Limb (tissue), 2 donors: ENCODE results near the gene ALS2CL.
A peak's percentile ranks its signal among the peaks of the same experiment; 100 is the strongest.

ENCODE experiments used
- DNase-seq, 2 donors: peaks; one replicate each; pipeline ENCODE4 v3.0.0-alpha.2; 2016; ENCODE audit errors: extremely low spot score in 2 of 2

Gene ALS2CL

GRCh38 chr3:46703013-46703520 is 9.6 kb upstream of the ALS2CL start:
- no peak for DNase-seq

- no peak for DNase-seq
Measured at GRCh38 chr3:46702246-46703012, 8.9 kb upstream of the ALS2CL start.

- peak in 1 of 2 donors; percentile 66 for DNase-seq
Measured at GRCh38 chr3:46701181-46701939, 7.9 kb upstream of the ALS2CL start, which contains the start of gene TMIE. Gene TMIE (plus strand): TSS chr3:46701392. CDS start chr3:46701488, 96 bp downstream.

- DNase-seq: peak in 1 of 2 donors; percentile 75
Measured at GRCh38 chr3:46700772-46701171, 7.3 kb upstream of the ALS2CL start.

- DNase-seq: no peak
Measured at GRCh38 chr3:46699676-46700523, 6.4 kb upstream of the ALS2CL start.

GRCh38 chr3:46695962-46696894 is 2.7 kb upstream of the ALS2CL start:
- peak in 1 of 2 donors; percentile 14 for DNase-seq

- no peak for DNase-seq
Measured at GRCh38 chr3:46695177-46695961, 1.9 kb upstream of the ALS2CL start.

- no peak for DNase-seq
Measured at GRCh38 chr3:46694520-46694919, 1.0 kb upstream of the ALS2CL start.

GRCh38 chr3:46693892-46694226 is 380 bp upstream of the ALS2CL start:
- no peak for DNase-seq

GRCh38 chr3:46692566-46692990 is 901 bp downstream of the ALS2CL start:
- no peak for DNase-seq

- DNase-seq: no peak
Measured at GRCh38 chr3:46690798-46691197, 2.7 kb downstream of the ALS2CL start.

GRCh38 chr3:46685446-46685845 is 8.0 kb downstream of the ALS2CL start:
- DNase-seq: no peak

- no peak for DNase-seq
Measured at GRCh38 chr3:46684891-46685290, 8.6 kb downstream of the ALS2CL start.

- no peak for DNase-seq
Measured at GRCh38 chr3:46682974-46683373, 10.5 kb downstream of the ALS2CL start.

- DNase-seq: no peak
Measured at GRCh38 chr3:46681856-46682540, 11.5 kb downstream of the ALS2CL start.

GRCh38 chr3:46681387-46681786 is 12.1 kb downstream of the ALS2CL start:
- DNase-seq: no peak

- DNase-seq: no peak
Measured at GRCh38 chr3:46680298-46680826, 13.1 kb downstream of the ALS2CL start.

- no peak for DNase-seq
Measured at GRCh38 chr3:46679681-46680080, 13.8 kb downstream of the ALS2CL start.

- DNase-seq: no peak
Measured at GRCh38 chr3:46678280-46678679, 15.2 kb downstream of the ALS2CL start.
